ENCODE measurements around the gene CCN5.

GRCh38 chr20:44761423-44761822 is 46.3 kb downstream of the CCN5 start:
- no peak for TF ChIP-seq POLR2A (IDR thresholded peaks at IDR 0.05)
- TF ChIP-seq POLR2AphosphoS5 (IDR thresholded peaks at IDR 0.05) = no peak
- no peak for TF ChIP-seq CTCF (IDR thresholded peaks at IDR 0.05)

Measured in breast epithelium (tissue), 3 donors.